Tibial nerve (tissue), 4 donors: Measurements from ENCODE around the gene ULK3. TPM values are rescaled to one million over a fixed set of nuclear protein-coding genes. Genes with fewer than 3 reads are reported as not detected.

Experiments
- DNase-seq, 2 donors: peaks; one replicate each; pipeline ENCODE4 v3.0.0-alpha.2; 2019; ENCODE audit warnings: low spot score in 2 of 2
- H3K27ac ChIP-seq, 4 donors: fragments of 200-600 bp; sonication (generic) in 3 of 4; one replicate each; pipeline ENCODE4 v1.5.1; 2017 to 2019; ENCODE audit warnings: mild to moderate bottlenecking in 1 of 4
- H3K27me3 ChIP-seq, 2 donors: fragments of 200-600 bp; sonication (generic) in 1 of 2; one replicate each; pipeline versions ENCODE4 v1.5.1 to v1.6.0; 2017 to 2019
- H3K36me3 ChIP-seq, 3 donors: fragments of 200-600 bp; sonication (generic); one replicate each; pipeline ENCODE4 v1.5.1; 2018 to 2019
- H3K4me1 ChIP-seq, 4 donors: fragments of 200-600 bp; sonication (generic) in 3 of 4; one replicate each; pipeline ENCODE4 v1.5.1; 2017 to 2019
- H3K4me3 ChIP-seq, 4 donors: fragments of 200-600 bp; sonication (generic) in 3 of 4; one replicate each; pipeline ENCODE4 v1.5.1; 2017 to 2019; ENCODE audit warnings: mild to moderate bottlenecking in 1 of 4, moderate library complexity in 1 of 4
- H3K9me3 ChIP-seq, 4 donors: fragments of 200-600 bp; sonication (generic) in 3 of 4; one replicate each; pipeline ENCODE4 v1.5.1; 2017 to 2019
- CTCF ChIP-seq, 5 experiments: fragments of 200-600 bp in 3 of 5; fragments of 450-650 bp in 2 of 5; sonication (generic) in 3 of 5; IDR thresholded peaks; one replicate each; pipeline ENCODE4 v1.5.1; 2016 to 2019; ENCODE audit warnings: antibody characterized with exemption in 5 of 5, mild to moderate bottlenecking in 3 of 5, moderate library complexity in 2 of 5
- EP300 ChIP-seq, 2 donors: sonication (generic); formaldehyde crosslinking; IDR thresholded peaks; one replicate each; pipeline ENCODE4 v1.6.1; 2017; ENCODE audit warnings: antibody characterized with exemption in 2 of 2, mild to moderate bottlenecking in 1 of 2
- POLR2A ChIP-seq, 2 donors: fragments of 450-650 bp; IDR thresholded peaks; one replicate each; pipeline ENCODE4 v1.6.1; 2017; ENCODE audit warnings: antibody characterized with exemption in 2 of 2, mild to moderate bottlenecking in 2 of 2, moderate library complexity in 2 of 2
- WGBS, 2 donors: methylation state at CpG; one replicate each; pipeline ENCODE4 v1.1.5; 2018; 5-methylcytosine and 5-hydroxymethylcytosine counted together
- total RNA-seq, 4 donors: library from RNA; depleted of rRNA; stranded (reverse); fragments of >200 nt; gene quantifications; one replicate each; pipeline ENCODE4 v1.1.0, GENCODE V29; 2016

Gene ULK3
- total RNA-seq, 4 donors from 2014 or later: 42.6 to 86.7 (median 48.9) TPM

GRCh38 chr15:74791667-74792066 lies 51.3 kb downstream of the ULK3 start:
- Histone ChIP-seq H3K4me3 (no peak overlapping the region), H3K4me1 (peaks cover 0 to 84% (median 70%) of the 10 kb centered on the region in 4 donors), H3K27me3 (no peaks in the 10 kb centered on the region), H3K36me3 (no peaks in the 10 kb centered on the region), H3K9me3 (no peaks in the 10 kb centered on the region), H3K27ac (peak overlapping the region in 2 of 4 donors; percentile 7 to 88)
- whole genome bisulfite sequencing, 2 donors: 82 to 88% methylated on average over 7 of the region's 7 CpGs
- TF ChIP-seq CTCF (IDR thresholded peaks at IDR 0.05) (no peak), POLR2A (IDR thresholded peaks at IDR 0.05) (no peak), EP300 (IDR thresholded peaks at IDR 0.05) (no peak)
- DNase-seq: no peak

- H3K9me3 ChIP-seq: no peaks in the 10 kb centered on the region
- no peaks in the 10 kb centered on the region for H3K27me3 ChIP-seq
- peaks cover 0 to 91% (median 77%) of the 10 kb centered on the region in 4 donors for H3K4me1 ChIP-seq
- no peak for TF ChIP-seq EP300 (IDR thresholded peaks at IDR 0.05)
- TF ChIP-seq POLR2A (IDR thresholded peaks at IDR 0.05): no peak
- no peak for TF ChIP-seq CTCF (IDR thresholded peaks at IDR 0.05)
- no peak overlapping the region for H3K4me3 ChIP-seq
- H3K27ac ChIP-seq: peak overlapping the region in 3 of 4 donors; percentile 82 to 88 (median 88)
- no peak for DNase-seq
- 38 to 44% methylated on average over 1 of the region's 1 CpG for WGBS, 2 donors
- no peaks in the 10 kb centered on the region for H3K36me3 ChIP-seq
Observed at GRCh38 chr15:74791007-74791406, 51.9 kb downstream of the ULK3 start.

- Histone ChIP-seq H3K9me3 (no peaks in the 10 kb centered on the region), H3K27ac (peak overlapping the region; percentile 35 to 88 (median 85)), H3K4me1 (peaks cover 0 to 98% (median 83%) of the 10 kb centered on the region in 4 donors), H3K4me3 (peak overlapping the region in 1 of 4 donors; percentile 5), H3K36me3 (no peaks in the 10 kb centered on the region), H3K27me3 (no peaks in the 10 kb centered on the region)
- WGBS, 2 donors: 9 to 26% methylated on average over 11 to 15 of the region's 15 CpGs
- TF ChIP-seq EP300 (IDR thresholded peaks at IDR 0.05): peak in 1 of 2 donors; percentile 32
- no peak for TF ChIP-seq POLR2A (IDR thresholded peaks at IDR 0.05)
- DNase-seq: peak; percentile 48 to 53
Observed at GRCh38 chr15:74790080-74790916, 52.7 kb downstream of the ULK3 start.

GRCh38 chr15:74789741-74790079 lies 53.2 kb downstream of the ULK3 start:
- no peaks in the 10 kb centered on the region for H3K9me3 ChIP-seq
- no peak for DNase-seq
- WGBS, 2 donors: 16 to 25% methylated on average over 3 of the region's 3 CpGs
- peaks cover 0 to 98% (median 88%) of the 10 kb centered on the region in 4 donors for H3K4me1 ChIP-seq
- no peaks in the 10 kb centered on the region for H3K27me3 ChIP-seq
- peak overlapping the region in 1 of 4 donors; percentile 30 for H3K4me3 ChIP-seq
- no peak for TF ChIP-seq POLR2A (IDR thresholded peaks at IDR 0.05)
- no peak for TF ChIP-seq CTCF (IDR thresholded peaks at IDR 0.05)
- no peak for TF ChIP-seq EP300 (IDR thresholded peaks at IDR 0.05)
- no peaks in the 10 kb centered on the region for H3K36me3 ChIP-seq
- peak overlapping the region; percentile 35 to 88 (median 85) for H3K27ac ChIP-seq

- Histone ChIP-seq H3K27me3 (no peaks in the 10 kb centered on the region), H3K4me3 (peak overlapping the region in 2 of 4 donors; percentile 13 to 30), H3K36me3 (no peaks in the 10 kb centered on the region), H3K9me3 (no peaks in the 10 kb centered on the region), H3K27ac (peak overlapping the region in 3 of 4 donors; percentile 82 to 88 (median 88)), H3K4me1 (peaks cover 0 to 98% (median 93%) of the 10 kb centered on the region in 4 donors)
- TF ChIP-seq EP300 (IDR thresholded peaks at IDR 0.05) (no peak), POLR2A (IDR thresholded peaks at IDR 0.05) (no peak), CTCF (IDR thresholded peaks at IDR 0.05) (no peak)
- DNase-seq: no peak
- 40 to 52% methylated on average over 8 to 14 of the region's 14 CpGs for WGBS, 2 donors
Observed at GRCh38 chr15:74789171-74789631, 53.8 kb downstream of the ULK3 start.
